ENCODE data around the gene RABEP2.

- no peak for TF ChIP-seq CTCF (conservative IDR thresholded peaks at IDR 0.05; ENCODE audit: low read length)
- no peak for TF ChIP-seq EZH2phosphoT487 (IDR thresholded peaks at IDR 0.05; ENCODE audit: borderline replicate concordance)
Observed at GRCh38 chr16:28876019-28876659, 48.9 kb downstream of the RABEP2 start.
